GM12864 (cell line): Measurements from ENCODE around the gene MARVELD1.
"Not testable (repeated sequence)": the region's sequence is repeated elsewhere in the genome, so short reads cannot be mapped to it uniquely, and the experiment has no call there.

Experiments used
- DNase-seq: peaks from one replicate; pipeline ENCODE4 v3.0.0-alpha.2; 2011; ENCODE audit warnings: low read depth
- H3K4me3 ChIP-seq: 2 replicates; pipeline ENCODE4 v1.5.1; 2011; ENCODE audit warnings: mild to moderate bottlenecking, low read depth, low read length, control low read depth
- TF ChIP-seq, protein P1 (sequence below): IDR thresholded peaks from 2 replicates; pipeline ENCODE4 v1.5.1; 2011; ENCODE audit warnings: low read depth, mild to moderate bottlenecking, moderate library complexity, low read length, control low read depth, inconsistent platforms; ENCODE audit errors: missing control alignments

The MARVELD1 gene

DNA sequence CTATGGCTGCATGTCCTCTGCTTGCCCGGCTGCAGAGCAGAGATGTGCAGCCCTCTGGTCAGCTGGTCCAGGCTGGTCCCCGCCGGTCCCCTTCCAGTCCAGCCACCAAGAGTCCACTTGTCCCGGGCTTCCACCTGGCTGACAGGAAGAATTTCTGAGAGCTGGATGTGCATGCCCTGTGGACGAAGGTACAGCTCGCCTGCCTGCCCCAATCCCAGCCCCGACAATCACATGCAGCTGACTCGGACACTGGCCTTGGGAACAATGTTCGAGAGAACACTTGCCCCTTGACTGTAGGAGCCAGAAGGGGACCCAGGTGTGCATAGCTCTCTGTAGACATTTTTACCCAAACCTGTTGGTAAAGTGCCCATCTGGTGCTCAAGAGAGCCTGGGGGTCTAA is 38.3 kb upstream of the MARVELD1 start:
- DNase-seq, result no peak
- H3K4me3 ChIP-seq, result no peak overlapping the region
- TF ChIP-seq, protein P1, sequence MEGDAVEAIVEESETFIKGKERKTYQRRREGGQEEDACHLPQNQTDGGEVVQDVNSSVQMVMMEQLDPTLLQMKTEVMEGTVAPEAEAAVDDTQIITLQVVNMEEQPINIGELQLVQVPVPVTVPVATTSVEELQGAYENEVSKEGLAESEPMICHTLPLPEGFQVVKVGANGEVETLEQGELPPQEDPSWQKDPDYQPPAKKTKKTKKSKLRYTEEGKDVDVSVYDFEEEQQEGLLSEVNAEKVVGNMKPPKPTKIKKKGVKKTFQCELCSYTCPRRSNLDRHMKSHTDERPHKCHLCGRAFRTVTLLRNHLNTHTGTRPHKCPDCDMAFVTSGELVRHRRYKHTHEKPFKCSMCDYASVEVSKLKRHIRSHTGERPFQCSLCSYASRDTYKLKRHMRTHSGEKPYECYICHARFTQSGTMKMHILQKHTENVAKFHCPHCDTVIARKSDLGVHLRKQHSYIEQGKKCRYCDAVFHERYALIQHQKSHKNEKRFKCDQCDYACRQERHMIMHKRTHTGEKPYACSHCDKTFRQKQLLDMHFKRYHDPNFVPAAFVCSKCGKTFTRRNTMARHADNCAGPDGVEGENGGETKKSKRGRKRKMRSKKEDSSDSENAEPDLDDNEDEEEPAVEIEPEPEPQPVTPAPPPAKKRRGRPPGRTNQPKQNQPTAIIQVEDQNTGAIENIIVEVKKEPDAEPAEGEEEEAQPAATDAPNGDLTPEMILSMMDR, result no peak

DNA sequence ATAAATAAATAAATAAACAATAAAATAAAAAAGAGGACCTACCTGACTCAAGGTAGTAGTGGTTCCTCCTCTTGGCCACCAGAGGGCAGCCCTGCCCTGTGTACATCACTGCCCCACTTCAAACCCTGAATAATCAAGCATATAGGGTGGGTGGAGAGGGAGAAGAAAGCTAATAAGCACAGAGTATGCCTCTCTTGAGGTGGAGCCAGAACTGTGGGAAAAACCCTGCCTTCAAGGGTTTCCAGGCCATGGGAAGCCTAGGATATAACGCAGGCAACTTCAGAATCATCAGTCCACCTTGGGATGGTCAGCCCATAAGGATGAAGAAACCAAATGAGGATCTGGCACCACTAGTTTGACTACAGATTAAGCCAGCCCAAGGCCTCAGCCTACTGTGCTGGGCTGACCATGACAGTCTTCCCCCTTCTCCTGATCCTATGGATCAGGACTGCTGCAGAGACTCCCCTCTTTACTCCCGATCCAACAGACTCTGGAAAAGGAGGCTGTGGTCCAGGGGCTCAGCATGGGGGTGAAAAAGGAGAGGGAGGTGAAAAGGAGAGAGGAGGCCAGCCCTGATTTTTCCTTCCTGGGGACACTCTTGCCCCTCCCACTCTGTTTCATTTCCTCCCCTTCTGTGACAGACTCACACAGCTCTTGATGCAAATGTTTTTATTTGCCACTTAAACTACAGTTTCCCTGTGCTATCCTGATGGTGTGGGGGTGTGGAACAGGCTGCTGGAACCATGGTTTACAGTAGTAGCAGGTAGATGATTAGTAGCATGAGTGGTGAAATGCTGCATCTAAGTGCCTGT is 36.6 kb upstream of the MARVELD1 start:
- no peak for DNase-seq
- TF ChIP-seq, protein P1, result peak; percentile 84
- H3K4me3 ChIP-seq, result no peak overlapping the region

DNA sequence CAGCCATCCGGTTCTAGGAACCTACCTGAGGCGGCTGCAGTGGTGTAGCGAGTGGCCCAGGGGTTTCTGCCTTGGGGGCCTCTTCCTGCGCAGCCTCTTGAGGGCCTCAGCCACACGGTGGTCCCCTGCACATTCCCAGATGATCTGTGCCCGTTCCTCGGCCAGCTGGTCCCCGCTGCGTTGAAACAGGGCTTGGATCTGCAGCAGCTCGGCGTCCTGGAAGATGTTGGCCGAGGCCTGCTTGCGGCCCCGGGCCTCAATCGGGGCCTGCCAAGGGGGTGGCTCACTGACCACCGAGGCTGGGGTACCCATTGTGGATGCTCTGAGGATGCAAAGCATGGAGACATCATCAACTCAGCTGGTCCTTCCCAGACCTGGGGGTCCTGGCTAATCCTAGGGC is 33.9 kb upstream of the MARVELD1 start:
- no peak for DNase-seq
- no peak overlapping the region for H3K4me3 ChIP-seq
- TF ChIP-seq, protein P1, result no peak

DNA sequence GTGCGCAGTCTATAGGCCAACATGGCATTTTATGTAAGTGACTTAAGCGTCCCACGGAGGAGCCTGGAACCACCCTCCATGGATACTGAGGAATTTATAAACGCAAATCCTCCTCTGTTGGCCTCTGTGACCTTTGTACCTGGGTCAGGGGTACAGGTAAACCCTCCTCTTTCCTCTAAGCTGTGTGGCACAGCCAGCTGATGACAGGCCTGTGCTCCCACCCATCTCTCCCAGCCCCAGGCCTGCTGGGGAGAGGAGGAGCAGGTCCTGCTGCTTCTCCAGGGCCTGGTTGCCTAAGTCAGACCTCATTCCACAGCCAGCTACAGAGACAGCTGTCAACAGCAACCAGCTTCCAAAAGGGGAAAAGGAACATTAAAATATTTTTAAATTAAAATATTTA is 31.5 kb upstream of the MARVELD1 start:
- DNase-seq, result no peak
- TF ChIP-seq, protein P1, result no peak
- no peak overlapping the region for H3K4me3 ChIP-seq

DNA sequence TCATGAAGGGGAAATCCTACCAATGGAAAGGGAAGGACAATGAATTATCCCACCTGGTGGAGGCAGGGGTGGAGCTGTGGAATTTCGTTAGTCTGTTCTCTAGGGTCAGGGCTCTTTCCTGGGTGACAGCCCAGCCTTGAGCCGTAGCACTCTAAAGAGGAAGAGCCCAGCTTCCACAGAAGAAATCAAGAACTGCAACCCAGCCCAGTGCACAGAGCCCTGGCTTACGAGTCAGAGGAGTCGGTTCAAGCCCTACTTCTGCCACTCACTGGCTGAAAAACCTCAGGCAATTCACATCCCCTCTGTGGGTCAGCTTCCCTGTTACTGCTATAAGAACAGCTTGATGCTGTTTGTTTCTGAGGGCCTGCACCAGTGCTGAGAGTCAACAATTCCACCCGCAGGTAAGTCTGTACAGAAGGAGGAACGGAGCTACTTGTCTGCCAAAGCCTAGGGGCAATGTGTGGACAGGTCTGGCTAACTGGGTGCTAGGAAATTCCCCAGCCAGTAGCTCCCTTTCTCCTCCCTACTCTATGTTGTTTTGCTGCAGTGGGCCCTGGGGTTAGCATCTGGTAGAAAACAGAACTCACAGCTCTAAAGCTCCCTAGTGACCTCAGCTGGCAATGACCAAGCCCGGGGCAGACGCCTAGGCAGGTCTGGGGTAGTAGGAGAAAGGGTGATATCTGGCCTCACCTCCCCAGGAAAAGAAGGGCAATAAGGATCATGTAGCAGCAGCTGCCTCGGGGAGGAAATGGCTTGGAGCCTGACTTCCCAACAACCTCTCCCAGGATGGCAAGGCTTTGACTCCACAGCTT is 29.8 kb upstream of the MARVELD1 start:
- no peak for DNase-seq
- no peak overlapping the region for H3K4me3 ChIP-seq
- TF ChIP-seq, protein P1, result no peak

DNA sequence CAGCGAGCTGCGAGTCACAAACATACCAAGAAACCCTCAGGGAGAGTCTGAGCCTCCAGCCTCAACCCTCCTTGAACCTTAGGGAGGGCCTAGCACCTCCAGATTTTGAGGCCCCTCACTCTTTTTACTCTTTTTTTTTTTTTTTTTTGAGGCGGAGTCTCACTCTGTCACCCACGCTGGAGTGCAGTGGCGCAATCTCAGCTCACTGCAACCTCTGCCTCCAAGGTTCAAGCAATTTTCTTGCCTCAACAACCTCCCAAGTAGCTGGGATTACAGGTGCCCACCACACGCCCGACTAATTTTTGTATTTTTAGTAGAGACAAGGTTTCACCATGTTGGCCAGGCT is 29.2 kb upstream of the MARVELD1 start:
- not testable (repeated sequence) for H3K4me3 ChIP-seq

DNA sequence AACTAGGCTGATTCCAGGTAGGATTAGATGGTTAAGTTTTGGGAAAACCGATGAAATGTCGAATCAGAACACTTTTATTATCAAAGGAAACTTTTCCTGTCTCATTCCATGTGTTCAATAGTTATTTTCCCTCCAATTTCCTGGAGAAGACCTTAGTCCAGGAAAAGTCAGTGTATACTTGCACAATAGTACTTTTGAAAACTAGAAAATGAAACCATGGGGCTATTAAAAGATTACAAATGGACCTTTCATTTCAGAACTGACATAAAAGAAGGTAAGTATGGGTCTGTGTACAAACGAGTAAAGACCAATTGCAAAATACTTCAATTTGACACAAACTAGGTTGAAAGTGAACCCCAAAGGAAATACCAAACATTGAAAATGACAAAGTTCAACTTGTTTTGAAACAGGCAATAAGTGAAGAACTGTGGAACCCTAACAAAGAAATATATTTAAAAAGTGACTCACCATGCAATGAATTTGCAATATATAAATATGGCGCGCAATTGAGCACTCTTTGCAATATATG is 28.6 kb upstream of the MARVELD1 start:
- no peak overlapping the region for H3K4me3 ChIP-seq
- DNase-seq, result no peak
- TF ChIP-seq, protein P1, result no peak

More for the DNA sequence above, 29.2 kb upstream of the MARVELD1 start:
- not testable (repeated sequence) for DNase-seq
